ENCODE results near the gene CRELD1.

Gene CRELD1

DNA sequence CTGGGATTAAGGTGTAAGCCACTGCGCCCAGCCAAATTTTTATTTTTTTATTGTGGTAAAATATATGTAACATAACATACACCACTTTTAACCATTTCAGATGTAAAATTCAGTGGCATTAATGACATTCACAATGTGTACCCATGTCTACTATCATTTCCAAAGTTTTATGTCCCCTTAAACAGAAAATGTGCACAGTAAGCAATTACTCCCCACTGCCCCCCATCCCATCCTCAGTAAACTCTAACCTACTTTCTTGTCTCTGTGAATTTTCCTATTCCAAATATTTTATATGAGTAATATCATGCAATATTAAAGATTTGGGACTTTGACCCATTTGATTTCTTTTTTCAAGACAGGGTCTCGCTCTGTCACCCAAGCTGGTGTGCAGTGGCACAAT, 33.2 kb downstream of the CRELD1 start:
- no peak for DNase-seq

DNA sequence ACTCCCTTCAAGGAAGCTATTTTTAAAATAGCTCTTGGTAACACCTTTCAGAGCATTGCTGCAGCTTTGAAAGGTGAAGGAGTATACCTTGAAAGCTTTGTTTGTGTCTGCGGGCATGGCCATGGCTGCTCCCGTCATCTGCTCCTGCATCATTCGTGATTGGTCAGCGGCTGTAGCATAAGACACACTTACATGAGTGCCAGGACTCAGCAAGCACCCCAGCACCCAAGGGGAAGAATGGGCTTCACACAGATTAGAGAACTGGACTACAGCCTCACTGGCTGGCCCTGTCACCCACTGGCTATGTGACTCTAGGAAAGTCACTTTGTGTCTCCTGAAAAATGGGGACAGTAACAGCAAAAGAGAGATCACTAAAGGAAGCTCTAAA, 36.0 kb downstream of the CRELD1 start:
- DNase-seq = no peak

DNA sequence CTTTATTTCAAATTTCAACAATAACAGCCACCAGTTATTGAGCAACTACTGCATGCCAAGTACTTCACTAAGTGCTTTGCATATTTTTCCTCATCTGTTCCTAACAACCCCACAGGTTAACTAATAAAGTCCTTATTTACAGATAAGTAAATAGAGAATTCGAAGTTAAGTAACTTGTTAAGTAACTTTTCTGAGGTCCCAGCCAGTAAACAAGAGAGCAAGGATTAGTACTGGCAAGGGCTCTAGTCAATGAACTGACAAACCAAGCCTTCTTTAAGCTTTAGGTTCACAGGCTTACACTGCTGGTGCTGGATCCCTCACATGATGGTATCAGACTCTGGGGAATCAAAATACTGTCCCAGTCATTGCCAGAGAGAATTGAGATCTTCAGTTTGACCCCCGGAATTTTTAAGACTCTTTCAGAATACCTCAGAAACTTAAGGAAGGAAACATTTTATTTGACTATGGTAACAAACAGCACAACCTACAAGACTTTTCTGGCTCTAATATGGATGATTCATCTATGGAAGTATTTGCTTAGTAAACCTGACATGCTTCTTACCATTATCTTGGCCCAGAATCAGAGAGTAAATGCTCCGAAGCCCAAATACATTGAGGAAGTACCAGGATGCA, 36.5 kb downstream of the CRELD1 start:
- DNase-seq = no peak

DNA sequence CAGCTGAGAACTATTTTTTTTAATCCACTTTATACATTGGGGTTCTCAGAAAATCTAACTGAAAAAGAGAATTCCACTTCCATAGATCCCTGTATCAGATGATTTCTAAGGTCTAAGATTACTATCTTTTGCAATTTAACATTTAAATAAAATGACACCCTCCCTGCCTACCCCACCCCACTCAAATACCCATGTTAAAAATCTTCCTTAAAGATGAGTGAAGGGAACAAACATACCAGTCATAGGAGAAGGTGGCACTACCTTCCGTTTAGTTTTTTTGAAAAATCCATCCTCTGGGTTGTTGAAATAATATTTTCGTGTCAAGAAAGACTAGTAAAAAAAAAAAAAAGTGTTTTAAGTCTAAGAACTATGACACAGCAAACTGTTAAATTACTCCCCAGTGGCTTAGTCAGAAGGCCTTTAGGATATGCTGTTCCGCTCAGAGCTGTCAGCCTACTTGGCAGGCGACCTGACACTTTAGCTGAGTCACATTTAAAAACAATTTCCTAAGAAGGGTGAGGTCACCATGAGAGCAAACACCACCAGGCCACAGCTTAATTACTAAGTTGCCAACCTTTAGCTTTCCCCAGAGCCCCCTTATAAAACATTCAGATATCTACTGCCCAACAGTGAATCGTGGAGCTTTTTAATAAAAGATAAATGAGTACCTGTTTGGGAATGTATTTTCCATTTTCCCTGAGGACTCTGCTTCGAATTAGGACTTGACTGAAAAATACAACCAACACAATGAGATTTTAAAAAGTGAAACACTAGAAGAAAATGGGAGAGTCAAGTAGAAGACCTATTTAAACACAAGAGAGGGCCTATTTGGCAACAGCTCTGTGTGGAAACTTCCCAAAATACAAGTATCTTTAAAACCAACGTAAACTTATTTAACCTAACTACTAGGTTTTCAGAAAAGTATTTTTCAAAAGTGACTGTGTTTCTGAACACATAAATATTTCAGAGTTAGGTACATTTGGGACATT, 43.4 kb downstream of the CRELD1 start:
- DNase-seq = no peak

DNA sequence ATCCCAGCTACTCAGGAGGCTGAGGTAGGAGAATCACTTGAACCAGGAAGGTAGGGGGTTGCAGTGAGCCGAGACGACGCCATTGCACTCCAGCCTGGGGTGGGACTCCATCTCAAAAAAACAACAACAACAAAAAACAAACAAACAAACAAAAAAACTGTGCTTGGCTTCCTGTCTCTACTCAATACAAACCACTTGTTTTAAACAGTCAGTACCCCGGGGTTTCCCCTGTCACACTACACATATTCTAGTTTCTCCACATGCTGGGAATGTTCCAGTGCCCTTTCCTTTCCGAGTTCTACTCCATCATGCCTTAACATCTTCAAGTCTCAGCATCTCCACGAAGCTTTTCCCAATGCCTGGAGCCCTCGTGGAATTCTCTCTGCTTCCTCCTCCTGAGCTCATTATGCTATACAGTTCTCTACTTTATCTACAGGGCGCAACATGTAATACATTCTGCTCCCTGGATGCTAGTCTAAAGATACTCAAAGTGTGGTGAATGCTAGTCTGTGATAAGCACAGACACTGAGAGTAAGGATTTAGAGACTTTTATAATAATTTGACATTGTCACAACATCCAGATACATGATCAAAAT, 45.2 kb downstream of the CRELD1 start:
- DNase-seq = no peak

DNA sequence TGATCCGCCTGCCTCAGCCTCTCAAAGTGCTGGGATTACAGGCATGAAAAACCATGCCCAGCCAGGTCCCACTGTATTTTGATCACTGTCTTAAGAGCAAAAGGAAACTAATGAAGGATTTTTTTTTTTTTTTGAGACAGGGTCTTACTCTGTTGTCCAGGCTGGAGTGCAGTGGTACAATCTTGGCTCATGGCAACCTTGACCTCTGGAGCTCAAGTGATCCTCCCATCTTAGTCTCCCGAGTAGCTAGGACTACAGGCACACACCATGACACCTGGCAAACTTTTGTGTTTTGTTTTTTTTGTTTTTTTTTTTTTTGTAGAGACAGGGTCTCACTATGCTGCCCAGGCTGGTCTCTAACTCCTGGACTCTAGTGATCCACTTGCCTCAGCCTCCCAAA, 46.6 kb downstream of the CRELD1 start:
- DNase-seq = no peak

DNA sequence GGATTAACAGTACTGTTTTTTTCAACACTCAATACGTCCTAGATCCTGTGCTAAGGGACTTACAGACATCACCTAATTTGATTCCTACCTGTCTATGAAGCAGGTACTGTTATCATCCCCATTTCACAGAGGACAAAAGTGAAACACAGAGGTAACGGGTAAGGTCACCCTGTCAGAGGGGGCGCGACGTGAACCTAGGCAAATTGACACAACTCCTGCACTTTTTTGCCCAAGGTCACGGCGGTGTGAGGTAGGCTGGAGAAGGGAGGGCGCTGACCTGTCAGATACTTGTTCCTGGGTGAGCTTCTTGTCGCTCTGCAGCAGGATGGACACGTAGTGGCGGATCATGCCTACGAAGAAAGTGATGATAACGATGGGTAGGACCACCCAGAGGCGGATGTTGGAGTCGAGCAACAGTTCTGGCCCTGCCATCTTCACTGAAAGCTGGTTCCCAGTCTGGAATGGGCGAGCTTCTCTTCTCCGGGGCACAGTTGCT, 52.6 kb downstream of the CRELD1 start:
- peak; percentile 46 for DNase-seq

DNA sequence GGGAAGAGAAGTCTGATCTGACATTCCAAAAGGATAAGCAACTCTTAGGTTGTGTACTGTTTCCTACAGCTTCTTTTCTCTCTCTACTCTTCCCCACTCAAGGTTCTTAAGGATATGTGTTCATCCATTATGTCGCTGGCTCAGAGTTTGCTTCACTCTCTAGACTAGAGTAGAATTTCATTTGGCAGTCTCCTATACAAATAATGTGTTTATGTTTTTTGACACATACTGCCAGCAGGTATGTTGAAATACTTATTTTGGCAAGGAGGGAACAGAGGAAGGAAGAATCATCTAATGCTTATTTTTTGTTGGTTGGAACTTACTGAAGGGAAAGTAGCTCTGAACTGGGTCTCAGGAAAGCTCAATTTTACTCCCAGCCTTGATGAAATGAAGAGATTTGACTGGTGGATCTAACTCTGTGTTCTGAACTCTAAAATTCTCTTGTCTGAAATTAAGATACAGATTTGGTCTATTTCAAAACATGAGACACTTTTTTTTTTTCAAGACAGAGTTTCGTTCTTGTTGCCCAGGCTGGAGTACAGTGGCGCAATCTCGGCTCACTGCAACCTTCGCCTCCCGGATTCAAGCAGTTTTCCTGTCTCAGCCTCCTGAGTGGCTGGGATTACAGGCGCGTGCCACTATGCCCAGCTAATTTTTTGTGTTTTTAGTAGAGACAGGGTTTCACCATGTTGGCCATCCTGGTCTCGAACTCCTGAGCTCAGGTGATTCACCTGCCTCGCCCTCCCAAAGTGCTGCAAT, 60.6 kb downstream of the CRELD1 start:
- DNase-seq = no peak
